NCI-H187 (cell line): Measurements from ENCODE around the gene SARS1.

Source experiments
- DNase-seq, 2 experiments: peaks; one replicate each; lab custom pipeline; 2025; lab: John Stamatoyannopoulos, UW

SARS1 gene

DNA sequence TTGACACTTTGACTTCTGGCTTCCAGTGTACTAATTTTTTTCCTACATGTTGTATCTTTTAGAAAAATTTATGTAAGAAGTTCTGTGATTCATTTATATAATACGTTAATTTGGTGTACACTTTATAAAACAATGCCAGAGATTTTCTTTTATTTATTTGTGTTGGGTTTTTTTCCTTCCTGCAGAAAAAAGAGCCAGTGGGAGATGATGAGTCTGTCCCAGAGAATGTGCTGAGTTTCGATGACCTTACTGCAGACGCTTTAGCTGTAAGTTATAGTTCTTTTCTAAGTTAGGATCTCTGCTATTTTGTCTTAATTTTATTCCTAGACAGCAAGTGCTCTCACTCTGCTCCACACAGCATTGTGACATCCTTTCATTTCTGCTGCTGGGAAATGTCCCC lies 14.4 kb downstream of the SARS1 start:
- DNase-seq = no peak

DNA sequence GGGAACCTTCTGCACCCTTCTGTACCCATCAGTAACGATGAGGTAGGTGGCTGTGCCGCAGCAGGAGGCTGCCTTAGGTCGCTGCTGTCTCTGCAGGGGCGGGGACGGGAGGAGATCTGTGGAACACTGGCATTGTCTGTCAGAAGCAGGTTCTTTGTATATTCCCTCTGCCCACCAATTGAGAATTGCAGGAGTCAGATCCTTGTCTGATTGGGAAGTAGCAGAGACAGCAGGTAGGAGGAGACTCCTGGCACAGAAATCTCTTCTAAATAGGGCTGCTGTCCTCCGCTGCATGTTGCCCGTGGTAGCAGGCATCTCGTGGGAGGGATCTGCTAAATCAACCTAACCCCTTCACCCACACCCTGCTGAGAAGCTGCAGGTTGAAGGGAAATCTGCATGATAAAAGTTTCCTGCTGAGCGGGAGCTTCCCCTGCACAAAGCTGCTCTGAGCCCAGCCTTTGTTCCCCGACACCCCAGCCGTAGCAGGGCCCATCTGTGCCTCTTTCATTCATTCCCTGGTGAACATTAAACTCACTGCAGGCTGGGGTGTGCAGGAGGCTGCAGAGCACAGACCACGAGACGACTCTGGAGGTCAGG lies 15.9 kb downstream of the SARS1 start:
- DNase-seq = peak in 1 of 2 experiments; percentile 22

DNA sequence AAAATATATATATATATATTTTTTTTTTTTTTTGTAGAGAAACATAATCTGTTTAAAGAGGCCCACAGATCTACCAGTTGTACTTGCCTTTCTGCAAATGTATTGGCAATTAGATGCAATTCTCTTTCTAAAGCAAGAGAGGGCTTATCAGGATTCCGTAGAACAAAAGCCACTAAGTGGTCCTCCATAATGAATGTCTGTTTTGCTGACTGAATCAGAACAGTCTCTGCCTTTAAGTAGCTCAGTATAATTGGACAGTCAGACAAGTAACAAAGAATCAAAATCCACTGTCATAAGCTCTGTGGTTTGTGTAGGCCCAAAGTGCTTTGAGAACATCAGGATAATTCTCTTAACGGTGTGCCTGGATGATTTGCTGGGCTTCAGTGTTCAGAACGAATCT lies 17.3 kb downstream of the SARS1 start:
- no peak for DNase-seq

DNA sequence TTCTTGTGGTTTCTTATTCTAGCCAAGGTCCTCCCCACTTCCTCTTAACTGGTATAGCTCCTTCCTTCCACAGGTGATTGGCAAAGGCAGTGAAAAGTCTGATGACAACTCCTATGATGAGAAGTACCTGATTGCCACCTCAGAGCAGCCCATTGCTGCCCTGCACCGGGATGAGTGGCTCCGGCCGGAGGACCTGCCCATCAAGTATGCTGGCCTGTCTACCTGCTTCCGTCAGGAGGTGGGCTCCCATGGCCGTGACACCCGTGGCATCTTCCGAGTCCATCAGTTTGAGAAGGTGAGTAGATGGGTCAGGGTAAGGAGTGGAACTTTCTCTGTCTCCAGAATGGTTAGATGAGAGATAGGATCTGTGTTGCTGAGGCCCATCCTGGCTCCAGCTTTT lies 21.4 kb downstream of the SARS1 start:
- DNase-seq = no peak

DNA sequence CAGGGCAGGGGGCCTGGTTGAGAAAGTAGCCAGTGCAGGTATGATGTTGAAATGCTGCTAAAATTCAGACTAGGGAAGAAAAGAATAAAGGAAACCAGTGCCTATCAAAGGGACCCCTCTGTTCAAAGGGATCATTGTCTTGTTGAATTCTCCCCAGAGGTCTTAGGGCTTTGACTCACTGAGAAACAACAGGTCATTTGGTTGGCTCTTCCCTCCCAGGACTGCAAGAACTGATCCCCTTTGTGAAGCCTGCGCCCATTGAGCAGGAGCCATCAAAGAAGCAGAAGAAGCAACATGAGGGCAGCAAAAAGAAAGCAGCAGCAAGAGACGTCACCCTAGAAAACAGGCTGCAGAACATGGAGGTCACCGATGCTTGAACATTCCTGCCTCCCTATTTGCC lies 23.8 kb downstream of the SARS1 start:
- DNase-seq = no peak

DNA sequence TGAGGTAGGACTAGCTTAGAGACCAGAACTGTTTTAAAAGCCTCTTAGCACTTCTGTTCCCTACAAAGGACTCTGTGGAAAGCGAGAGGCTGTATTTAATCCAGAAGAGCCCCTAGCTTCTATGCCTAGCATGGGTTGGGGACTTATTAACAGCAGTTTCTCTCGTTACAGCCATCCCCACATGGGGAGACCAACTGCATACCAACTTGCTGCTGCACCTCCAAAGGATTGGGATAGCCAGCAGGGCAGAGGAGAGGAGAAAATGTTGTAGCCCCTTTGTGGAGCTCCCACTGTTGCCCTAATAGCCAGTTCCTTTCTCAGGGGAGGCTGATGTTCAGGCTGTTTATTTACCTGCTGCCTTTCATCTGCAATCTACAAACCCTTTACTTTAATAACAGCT lies 24.7 kb downstream of the SARS1 start:
- no peak for DNase-seq

DNA sequence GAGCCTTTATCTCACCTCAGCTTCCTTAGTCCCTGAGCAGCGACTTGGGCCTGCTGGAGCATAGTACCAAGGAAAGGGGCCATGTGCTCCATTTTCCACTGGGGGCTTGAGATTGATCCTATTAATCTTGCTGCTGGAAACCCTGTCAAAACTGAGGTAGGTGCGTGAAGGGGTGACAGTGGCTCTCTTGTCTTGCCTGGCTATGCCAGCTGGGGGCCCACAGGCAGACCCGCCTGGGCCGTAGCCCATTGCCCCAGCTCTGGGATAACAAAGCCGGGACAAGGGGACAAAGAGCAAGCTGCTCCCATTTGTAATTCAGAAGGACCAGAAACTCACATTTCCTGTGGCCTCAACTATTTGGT lies 25.3 kb downstream of the SARS1 start:
- DNase-seq = no peak

DNA sequence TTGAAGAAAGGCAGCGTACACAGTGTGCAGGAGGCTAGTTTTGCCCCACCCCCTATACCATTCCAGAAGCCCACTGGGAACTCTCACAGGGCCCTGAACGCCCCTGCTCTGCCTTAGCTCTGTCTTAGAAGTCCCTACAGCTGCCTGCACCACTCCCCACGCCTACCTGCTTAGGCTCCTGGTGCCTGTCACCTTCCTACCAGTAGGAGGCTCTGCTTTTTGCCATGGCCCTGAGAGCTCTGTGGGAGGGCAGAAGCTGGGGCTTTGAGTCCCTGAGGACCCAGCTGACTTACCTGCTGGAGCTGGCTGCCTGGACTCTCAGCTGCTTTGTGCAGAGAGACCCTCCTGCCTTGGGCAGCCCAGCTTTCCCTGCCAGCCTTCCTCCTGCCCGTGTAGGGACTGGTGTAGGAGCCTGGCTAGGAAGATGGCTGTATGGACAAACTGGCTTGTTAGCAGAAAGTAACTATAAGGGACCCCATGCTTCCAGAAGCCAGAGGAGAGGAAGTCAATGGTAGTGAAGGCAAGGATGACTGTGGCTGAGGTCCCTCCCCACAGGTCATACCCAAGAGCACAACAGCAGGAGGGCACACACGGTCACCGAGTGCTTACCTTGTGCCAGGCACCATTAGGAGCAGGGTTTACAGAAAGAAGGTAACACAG lies 25.8 kb downstream of the SARS1 start:
- DNase-seq = no peak

DNA sequence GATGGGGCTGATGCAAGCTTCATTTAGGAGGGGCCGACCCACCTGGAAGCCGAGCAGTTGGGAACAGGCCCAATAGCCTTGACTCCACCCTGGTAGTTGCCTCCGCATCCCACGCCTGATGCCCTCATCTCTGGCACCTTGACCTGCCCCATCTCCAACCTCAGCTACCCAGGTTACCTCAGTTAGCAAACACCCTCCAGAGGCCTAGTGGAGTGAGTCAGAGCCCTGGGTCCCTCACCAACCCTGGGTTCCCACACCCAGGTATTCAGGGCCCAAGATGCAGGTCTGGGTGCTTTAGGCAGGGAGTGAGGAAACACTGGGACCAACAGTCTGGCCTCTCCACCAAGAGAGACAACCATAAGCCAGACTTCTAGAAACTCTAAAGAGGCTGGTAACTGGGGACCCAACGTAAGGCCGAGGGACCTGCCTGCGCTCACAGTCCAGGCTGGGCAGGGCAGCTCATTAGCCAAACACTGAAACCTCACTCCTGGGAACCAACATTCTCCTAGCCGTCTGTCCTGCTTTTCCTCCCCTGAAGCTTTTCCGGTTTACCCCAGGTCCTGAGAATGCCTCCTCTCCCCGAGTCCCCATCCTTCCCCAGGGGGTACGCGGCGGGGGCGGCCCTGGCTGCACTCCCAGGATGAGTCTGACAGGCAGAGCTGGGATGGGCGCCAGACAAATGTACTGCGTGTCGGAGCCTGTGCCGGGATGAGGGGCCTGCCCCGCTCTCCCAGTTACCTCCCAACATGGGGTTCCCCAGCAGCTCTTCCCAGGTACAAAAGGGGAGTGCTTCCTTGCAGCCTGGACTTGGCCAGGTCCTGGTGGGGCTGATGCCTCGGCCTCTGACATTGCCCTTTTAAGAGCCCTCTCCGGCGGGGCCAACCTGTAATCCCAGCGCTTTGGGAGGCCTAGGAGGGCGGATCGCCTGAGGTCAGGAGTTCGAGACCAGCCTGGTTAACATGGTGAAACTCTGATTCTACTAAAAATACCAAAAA lies 26.7 kb downstream of the SARS1 start:
- no peak for DNase-seq

DNA sequence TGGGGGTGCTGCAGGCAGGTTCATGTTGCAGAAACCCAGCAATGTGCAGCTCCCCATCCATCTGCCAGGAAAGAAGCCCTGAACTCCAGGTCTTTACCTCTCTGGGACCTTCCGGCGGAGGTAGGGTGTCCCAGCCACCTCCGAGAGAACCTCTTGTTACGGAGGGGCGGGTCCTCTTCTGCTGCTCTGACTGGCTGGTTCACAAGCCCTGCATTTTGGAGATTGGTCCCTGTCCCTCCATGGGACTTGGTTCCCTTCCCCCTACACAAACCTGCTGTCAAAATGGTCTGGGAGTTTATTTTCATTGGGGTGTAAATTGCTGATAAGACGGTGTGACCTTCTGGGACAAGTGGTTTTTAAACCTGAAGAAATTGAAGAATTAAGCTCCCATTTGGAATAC lies 27.6 kb downstream of the SARS1 start:
- no peak for DNase-seq

DNA sequence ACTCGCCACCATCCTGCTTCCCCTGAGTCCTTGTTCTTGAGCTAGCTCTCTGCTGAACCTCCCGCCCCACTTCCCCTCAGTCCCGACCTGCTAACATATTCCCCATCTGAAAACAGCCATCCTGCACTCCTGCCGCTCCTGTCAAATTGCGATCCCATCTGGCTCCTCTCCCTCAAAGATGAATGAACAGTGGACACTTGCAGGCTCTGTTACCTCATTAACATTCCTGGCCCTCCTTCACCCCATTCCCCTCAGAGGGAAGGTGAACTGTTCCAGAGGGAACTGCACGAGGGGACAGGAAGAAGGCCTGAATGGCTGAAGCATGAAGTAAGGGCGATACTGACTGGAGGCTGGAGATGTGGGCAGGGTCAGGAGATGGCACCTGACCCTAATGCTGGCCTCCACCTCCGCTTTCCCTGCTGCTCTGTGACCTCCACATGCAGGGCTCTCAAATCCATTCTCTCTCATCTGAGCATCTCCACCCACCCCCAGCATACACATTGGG lies 28.2 kb downstream of the SARS1 start:
- no peak for DNase-seq

DNA sequence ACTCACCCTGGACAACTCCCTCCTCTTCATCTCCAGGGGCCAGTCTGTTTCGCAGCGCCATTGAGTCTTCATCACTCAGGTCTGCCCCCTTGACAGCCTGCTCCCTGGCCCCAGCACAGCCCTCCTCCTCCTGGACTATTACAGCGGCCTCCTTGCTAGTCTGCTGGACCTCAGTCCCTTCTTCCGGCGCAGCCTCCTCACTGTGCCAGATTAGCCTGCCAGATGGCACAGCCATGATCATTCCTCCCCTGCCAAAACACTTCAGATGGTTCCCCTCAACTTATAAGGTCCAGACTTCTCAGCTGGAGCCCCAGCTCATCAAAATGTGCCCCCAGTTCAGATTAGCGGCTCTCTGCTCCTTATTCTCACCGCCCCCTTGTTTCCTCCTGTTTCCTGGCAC lies 28.7 kb downstream of the SARS1 start:
- DNase-seq = no peak

DNA sequence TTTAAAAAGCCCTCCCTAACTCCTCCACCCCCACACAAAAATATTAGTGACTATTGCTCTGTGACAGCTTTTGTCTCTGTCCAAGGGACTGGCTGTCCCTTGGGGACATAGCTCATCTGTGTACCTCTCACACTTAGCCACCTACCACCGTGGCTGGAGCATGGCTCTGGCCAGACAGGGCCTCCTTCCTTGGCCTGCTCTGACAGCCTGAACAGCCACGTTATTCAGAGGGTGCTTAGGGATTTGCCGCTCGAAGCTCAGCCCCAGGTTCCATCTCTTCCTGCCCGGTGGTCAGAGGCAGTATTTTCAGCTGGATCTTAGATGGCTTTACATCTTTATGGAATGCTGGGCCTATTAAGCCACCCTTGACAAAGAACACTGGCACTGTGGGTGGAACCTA lies 29.5 kb downstream of the SARS1 start:
- DNase-seq = no peak

DNA sequence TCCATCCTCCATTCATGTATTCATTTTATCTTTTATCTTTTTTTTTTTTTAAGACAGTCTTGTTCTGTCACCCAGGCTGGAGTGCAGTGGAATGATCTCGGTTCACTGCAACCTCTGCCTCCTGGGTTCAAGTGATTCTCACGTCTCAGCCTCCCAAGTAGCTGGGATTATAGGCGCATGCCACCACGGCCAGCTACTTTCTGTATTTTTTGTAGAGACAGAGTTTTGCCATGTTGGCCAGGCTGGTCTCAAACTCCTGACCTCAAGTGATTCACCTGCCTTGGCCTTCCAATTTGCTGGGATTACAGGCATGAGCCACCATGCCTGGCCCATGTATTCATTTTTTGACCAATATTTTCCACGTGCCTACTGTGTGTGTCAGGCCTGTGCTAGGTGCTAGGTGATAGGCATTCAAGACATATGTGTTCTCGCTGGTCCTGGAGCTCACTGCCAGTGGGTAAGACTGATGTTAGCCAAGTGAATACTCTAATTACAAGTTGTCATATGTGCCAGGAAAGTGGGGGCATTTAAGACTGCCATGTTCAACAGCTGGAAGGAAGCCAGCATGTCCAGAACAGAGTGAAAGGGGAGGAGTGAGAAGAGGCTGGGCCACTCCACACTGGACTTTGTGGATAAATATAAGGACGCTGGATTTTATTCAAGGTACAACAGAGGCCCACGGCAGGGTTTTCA lies 30.3 kb downstream of the SARS1 start:
- DNase-seq = no peak

DNA sequence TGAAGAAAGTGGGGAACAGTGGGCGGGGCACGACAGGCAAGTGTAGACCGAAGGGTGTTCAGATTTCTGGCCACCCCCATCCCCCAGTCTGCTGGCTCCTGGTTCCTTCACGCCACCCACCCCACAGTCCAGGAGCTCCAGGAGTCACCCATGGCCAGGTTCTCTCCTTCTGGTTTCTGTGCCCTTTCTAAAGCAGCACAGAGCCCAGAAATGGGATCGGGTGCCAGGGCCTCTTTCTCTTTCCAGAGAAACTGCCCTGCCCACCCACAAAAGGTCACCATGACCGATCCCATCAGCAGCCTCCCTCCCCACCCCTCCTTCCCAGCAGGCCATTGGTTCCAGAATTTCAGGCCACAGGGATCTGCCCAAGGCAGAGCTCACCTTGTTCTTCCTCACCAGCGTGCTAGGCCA lies 32.4 kb downstream of the SARS1 start:
- no peak for DNase-seq

DNA sequence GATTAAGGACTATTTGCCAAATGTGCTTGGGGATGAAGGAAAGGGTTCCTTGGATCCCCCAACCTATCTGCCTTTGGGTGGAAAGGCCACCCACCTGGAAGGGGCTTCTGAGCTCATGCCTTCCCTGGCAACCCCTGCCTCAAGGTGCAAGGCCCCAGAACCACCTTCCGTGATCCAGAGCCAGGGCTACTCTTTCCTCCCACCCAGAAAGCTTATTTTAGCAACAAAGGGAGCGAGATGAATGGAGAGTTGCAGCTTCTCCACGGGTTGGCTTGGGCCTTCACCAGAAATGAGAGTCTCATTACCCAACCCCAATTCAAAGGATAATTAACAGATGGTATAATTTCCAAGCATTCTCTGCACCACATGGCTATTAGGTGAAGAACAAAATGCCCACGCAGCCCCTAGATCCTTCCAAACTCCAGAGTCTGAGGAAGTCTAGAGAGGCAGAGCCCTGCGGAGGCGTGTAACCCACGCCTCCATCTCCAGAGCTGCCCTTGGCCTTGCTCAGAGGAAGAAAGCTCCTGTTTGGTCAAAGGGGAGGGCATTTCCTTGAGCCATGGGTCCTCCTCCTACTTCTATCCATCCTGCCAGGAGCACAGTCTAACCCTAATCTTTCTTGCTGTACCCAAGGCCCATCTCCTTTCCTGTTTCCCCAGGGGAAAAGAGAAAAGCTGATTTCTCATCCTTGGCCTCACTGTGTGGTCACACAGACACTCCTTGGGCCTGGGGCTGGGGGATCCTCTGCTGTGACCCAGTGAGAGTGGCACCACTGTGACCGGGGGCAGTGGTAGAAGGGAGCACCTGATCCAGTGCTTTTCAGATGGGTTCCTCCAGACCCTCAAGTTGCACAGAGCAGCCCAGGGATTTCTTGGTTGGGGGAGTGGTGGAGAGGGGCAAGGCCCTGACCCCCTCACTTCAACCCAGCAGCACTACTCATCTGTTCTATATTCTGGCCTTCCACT lies 34.0 kb downstream of the SARS1 start:
- no peak for DNase-seq

DNA sequence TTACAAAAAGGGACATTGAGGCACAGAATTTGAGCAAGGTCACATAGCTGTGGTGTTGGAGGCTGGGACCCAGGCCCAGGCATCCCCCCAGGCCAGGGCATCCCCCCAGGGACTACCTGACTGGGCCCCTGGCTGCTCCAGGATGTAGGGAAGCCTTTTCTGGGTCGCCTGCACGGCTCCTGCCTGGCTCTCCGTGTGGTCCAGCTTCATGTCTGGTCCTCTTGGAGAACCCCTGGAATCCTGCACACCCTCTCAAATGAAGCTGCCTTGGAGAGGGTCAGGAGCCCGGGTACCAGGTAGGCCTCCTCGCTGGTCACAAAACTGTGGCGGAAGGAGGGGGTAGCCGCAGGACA lies 34.7 kb downstream of the SARS1 start:
- no peak for DNase-seq

DNA sequence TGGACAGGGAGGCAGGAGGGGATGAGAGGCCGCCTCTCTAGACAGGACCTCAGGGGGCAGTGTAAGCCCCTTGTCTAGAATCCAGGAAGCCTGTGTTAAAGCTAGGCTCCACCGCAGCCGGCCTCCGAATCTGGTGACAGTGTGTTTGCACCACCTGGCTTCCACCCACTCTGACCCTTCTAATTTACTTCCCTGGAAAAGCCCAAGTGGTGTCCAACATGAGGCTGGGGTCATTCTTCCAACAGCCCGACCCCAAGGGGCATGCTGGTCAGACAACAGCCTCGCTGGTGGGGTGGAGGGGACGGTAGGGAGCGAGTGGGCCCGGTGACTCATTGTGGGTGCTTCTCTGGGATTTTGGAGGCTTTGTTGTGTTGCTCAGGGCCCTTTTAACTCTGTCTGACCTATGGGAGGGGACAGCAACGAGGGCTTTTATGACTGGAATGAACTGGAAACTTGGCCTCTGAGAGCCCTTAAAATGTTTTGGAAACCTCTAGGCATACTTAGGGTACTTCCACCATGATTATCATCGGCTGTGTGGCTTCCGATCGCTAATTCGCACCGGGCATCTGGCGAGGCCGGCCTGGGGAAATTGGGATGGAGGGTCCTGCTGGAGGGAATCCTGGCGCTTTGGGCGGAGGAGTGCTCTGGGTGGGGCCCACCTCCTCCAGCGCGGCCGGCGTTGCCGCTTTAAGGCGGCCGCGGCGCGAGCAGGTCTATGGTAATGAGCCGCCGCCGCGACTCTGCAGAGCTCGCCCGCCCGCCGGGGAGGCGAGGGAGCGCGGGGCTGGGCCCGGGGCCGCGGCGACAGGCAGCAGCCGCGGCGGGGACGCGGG lies 35.3 kb downstream of the SARS1 start, which contains the start of gene CELSR2:
Gene CELSR2, plus strand, starts transcription at position 743 of the 833 bp plus-strand sequence. CDS start 541 bp downstream, outside the sequence.
- peak in 1 of 2 experiments; percentile 65 for DNase-seq

DNA sequence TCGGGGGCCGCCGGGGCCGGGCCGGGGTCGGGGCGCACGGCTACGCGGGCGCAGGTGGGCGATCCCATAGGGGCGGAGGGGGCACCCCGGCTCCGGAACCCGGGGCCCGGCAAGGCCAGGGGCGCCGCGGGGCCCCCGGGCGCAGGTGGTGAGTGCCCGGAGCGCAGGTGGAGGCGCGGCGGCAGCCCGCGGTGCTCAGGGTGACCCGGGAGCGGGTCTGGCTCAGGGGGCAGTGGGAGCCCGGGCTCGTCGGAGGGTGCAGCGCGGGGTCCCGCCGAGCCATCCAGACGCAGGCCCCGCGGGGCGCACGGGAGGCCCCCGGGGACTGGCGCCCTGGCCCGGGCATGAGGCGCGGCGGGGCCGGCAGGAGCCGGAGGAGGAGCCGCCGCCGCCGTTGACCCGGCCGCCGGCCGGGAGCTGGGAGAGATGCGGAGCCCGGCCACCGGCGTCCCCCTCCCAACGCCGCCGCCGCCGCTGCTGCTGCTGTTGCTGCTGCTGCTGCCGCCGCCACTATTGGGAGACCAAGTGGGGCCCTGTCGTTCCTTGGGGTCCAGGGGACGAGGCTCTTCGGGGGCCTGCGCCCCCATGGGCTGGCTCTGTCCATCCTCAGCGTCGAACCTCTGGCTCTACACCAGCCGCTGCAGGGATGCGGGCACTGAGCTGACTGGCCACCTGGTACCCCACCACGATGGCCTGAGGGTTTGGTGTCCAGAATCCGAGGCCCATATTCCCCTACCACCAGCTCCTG lies 36.1 kb downstream of the SARS1 start:
- no peak for DNase-seq
